GM21723 (cell line): ENCODE results near the gene GIT2.

Experiments
- ATAC-seq: cut with Tn5 transposase; IDR thresholded peaks from one replicate; pipeline ENCODE4 v1.9.1; 2021; ENCODE audit warnings: mild to moderate bottlenecking, moderate library complexity; ENCODE audit not compliant: unreplicated experiment

The GIT2 gene

DNA sequence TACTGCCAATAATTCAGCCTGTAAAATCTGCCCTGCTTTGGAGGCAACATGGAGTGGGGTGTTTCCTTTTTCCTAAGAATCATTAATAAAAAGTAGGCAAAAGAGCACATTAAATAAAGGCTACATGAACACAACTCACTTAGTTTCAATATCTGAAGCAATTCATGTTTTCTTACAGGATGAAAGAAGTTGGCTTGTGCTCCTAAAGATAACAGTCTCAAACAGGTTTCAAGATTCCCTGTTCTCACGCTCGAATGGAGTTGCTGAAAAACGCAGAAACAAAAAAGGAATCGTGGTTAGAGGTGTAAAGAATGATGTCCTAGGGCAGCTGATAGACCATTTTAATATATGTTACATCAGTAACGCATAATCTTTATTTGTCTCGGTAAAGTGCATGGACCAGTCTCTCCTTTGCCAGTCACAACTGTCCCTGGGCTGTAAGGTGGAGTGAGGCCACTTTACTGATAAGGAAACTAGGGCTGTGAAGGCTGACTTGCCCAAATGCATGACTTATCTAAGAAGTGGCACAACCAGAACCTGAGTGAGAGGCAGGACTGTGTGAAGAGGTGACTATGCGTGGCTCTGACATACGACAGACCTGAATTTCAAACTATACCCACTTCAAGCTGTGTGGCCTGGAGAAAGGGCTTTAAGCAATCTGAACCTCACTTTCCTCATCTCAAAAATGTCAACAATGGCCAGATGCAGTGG is 12.6 kb downstream of the GIT2 start:
- no peak for ATAC-seq

DNA sequence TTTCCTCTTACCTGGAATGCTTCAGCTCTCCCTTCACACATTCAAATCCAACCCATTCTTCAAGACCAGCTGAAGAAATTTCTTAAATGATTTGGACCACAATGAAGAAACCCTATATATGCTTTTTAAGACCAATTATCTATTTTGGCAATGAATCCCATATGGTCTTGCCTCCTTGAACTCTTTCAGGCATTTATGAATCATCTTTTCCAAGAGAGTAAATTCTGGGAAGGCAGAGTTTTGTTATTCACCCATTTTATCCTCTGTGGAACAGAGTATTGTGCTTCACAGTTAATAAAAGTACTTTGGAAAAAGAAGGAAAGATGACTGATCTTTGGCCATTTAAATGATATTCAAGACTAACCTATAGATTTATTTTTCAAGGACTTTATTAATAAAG is 14.0 kb downstream of the GIT2 start:
- ATAC-seq: no peak

GRCh38 chr12:109981311-109981710 is 14.9 kb downstream of the GIT2 start:
- no peak for ATAC-seq

- no peak for ATAC-seq
These were observed 23.3 kb downstream of the GIT2 start for GRCh38 chr12:109972821-109973220.

DNA sequence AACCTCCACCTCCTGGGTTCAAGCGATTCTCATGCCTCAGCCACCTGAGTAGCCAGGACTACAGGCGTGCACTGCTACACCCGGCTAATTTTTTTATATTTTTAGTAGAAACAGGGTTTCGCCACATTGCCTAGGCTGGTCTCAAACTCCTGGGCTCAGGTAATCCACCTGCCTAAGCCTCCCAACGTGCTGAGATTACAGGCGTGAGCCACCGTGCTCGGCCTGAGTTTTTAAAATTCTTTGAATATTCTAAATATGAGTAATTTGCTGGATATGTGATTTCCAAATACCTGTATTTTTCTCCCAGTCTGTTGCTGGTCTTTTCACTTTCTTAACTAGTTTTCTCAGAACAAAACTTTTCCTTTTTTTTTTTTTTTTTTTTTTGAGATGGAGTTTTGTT is 27.4 kb downstream of the GIT2 start:
- no peak for ATAC-seq

DNA sequence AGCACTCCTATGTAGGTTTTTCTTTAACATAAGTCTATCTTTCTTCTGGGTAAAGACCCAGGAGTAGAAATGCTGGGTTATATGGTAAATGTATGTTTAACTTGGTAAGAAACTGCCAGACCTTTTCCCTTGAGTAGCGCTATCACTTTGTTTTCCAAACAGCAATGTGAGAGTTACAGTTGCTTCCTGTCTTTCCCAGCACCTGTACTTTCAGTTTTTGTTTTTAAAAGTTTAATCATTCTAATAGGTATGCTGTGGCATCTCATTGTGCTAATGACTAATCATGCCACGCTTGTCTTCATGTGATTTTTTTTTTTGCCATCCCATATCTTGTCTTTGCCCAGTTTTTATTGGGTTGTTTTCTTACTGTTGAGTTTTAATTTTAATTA is 28.1 kb downstream of the GIT2 start:
- ATAC-seq: no peak

GRCh38 chr12:109967383-109968031 is 28.7 kb downstream of the GIT2 start:
- no peak for ATAC-seq

DNA sequence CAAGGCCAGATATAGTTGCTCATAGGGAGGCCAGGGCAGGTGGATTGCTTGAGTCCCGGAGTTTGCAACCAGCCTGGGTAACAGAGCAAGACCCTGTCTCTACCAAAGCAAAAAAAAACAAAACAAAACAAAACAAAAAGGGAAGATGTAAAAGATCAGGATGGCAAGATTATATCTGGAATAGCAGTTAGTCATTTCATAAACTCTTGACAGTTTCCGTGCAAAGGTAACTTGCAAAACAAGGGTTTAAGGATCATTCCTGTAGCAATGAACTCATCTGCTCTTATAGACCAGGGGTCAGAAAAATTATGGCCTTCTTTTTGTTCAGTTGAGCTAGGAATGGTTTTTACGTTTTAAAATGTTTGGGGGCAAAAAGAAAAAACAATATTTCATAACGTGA is 29.6 kb downstream of the GIT2 start:
- no peak for ATAC-seq

GRCh38 chr12:109963743-109964429 is 32.3 kb downstream of the GIT2 start:
- no peak for ATAC-seq

GRCh38 chr12:109963330-109963729 is 32.8 kb downstream of the GIT2 start:
- no peak for ATAC-seq

- ATAC-seq: no peak
These were observed 33.8 kb downstream of the GIT2 start for GRCh38 chr12:109962398-109962797.

GRCh38 chr12:109961612-109962011 is 34.6 kb downstream of the GIT2 start:
- no peak for ATAC-seq

GRCh38 chr12:109961201-109961600 is 35.0 kb downstream of the GIT2 start:
- no peak for ATAC-seq

DNA sequence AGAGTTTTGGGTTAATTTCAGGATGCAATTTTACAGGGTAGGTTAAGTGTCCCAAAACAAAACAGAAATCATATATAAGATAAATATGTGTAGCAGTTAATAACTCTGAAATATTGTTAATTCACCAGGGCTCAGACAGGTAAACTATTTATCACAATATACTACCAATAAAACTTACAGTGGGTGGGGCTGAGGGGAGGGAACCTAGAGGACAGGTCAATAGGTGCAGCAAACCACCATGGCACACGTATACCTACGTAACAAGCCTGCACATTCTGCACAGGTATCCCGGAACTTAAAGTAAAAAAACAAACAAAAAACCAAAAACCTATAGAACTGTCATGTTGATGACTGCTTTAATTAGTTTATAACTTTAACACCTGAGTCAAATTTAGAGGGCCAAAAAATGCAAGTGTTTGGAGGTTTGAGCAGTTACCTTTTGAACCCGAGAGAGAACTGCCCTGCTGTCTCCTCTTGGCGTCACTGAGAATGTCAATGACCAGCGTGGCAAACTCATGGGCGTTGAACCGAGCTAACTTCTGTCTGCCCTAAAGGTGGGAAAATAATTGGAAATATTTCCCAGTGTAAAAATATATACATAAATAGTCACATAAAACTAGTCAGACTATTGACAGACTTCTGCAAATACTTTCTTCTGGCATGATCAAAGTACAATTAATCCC is 36.6 kb downstream of the GIT2 start:
- ATAC-seq: no peak

GRCh38 chr12:109958374-109958773 is 37.8 kb downstream of the GIT2 start:
- ATAC-seq: no peak

DNA sequence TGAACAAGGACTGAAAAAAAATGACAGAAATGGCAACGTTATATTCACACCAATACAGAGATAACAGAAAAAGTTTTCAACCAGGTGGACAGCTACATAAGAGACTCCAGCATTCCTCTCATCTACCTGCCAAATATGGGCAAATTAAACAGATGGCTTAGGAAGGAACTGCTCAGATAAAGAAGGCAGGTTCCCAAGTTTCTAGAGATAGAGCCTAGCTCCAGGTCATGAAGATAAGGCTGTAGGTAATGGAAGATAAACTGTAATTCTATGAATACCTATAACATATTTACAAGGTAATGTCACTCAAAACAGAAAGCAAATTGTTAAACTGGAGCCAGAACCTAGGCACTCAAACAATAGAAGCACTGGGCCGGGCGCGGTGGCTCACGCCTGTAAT is 42.5 kb downstream of the GIT2 start:
- ATAC-seq: no peak

- ATAC-seq: no peak
These were observed 43.3 kb downstream of the GIT2 start for GRCh38 chr12:109952873-109953272.

GRCh38 chr12:109952160-109952858 is 43.9 kb downstream of the GIT2 start:
- no peak for ATAC-seq

- no peak for ATAC-seq
These were observed 44.4 kb downstream of the GIT2 start for GRCh38 chr12:109951751-109952150.

- ATAC-seq: no peak
These were observed 45.0 kb downstream of the GIT2 start for GRCh38 chr12:109951136-109951535.

GRCh38 chr12:109950625-109951024 is 45.5 kb downstream of the GIT2 start:
- ATAC-seq: no peak
